ENCODE data around the gene USP8.

USP8 gene

GRCh38 chr15:50440932-50441331 lies 16.7 kb downstream of the USP8 start:
- no peak for DNase-seq (ENCODE audit: low read depth)
- TF ChIP-seq CTCF (IDR thresholded peaks at IDR 0.05; ENCODE audit: low read depth, low read length, missing control alignments) = no peak
- no peak overlapping the region for H3K4me3 ChIP-seq (ENCODE audit: low read depth, low read length)

- DNase-seq (ENCODE audit: low read depth) = no peak
- no peak overlapping the region for H3K4me3 ChIP-seq (ENCODE audit: low read depth, low read length)
- no peak for TF ChIP-seq CTCF (IDR thresholded peaks at IDR 0.05; ENCODE audit: low read depth, low read length, missing control alignments)
Measured at GRCh38 chr15:50452927-50453326, 28.7 kb downstream of the USP8 start.

GRCh38 chr15:50458348-50459112 lies 34.3 kb downstream of the USP8 start:
- no peak for TF ChIP-seq CTCF (IDR thresholded peaks at IDR 0.05; ENCODE audit: low read depth, low read length, missing control alignments)
- H3K4me3 ChIP-seq (ENCODE audit: low read depth, low read length) = no peak overlapping the region
- no peak for DNase-seq (ENCODE audit: low read depth)

GRCh38 chr15:50463423-50464358 lies 39.5 kb downstream of the USP8 start:
- no peak overlapping the region for H3K4me3 ChIP-seq (ENCODE audit: low read depth, low read length)
- no peak for DNase-seq (ENCODE audit: low read depth)
- no peak for TF ChIP-seq CTCF (IDR thresholded peaks at IDR 0.05; ENCODE audit: low read depth, low read length, missing control alignments)

GRCh38 chr15:50471072-50471471 lies 46.9 kb downstream of the USP8 start:
- no peak for DNase-seq (ENCODE audit: low read depth)
- no peak overlapping the region for H3K4me3 ChIP-seq (ENCODE audit: low read depth, low read length)
- no peak for TF ChIP-seq CTCF (IDR thresholded peaks at IDR 0.05; ENCODE audit: low read depth, low read length, missing control alignments)

GRCh38 chr15:50476143-50476542 lies 51.9 kb downstream of the USP8 start:
- no peak for TF ChIP-seq CTCF (IDR thresholded peaks at IDR 0.05; ENCODE audit: low read depth, low read length, missing control alignments)
- DNase-seq (ENCODE audit: low read depth) = no peak
- no peak overlapping the region for H3K4me3 ChIP-seq (ENCODE audit: low read depth, low read length)
